Kidney capillary endothelial cell (primary cell): ENCODE measurements around the gene PLCXD1.

Source experiments
- DNase-seq: peaks from one replicate; pipeline ENCODE4 v3.0.0-alpha.2; 2018; ENCODE audit warnings: low spot score

The PLCXD1 gene

GRCh38 chrX:334971-335757, 54.0 kb downstream of the PLCXD1 start:
- DNase-seq = no peak

GRCh38 chrX:335758-336155, 54.6 kb downstream of the PLCXD1 start:
- no peak for DNase-seq

- DNase-seq = no peak
These were observed 55.0 kb downstream of the PLCXD1 start for GRCh38 chrX:336227-336626.

GRCh38 chrX:337331-337831, 56.2 kb downstream of the PLCXD1 start:
- DNase-seq = no peak

GRCh38 chrX:338281-338835, 57.2 kb downstream of the PLCXD1 start:
- DNase-seq = no peak

- DNase-seq = no peak
These were observed 57.7 kb downstream of the PLCXD1 start for GRCh38 chrX:338836-339400.

GRCh38 chrX:340121-340520, 58.9 kb downstream of the PLCXD1 start:
- no peak for DNase-seq

GRCh38 chrX:340641-341423, 59.7 kb downstream of the PLCXD1 start:
- no peak for DNase-seq

GRCh38 chrX:341541-342101, 60.4 kb downstream of the PLCXD1 start:
- no peak for DNase-seq

GRCh38 chrX:344371-344901, 63.3 kb downstream of the PLCXD1 start:
- DNase-seq = no peak

- no peak for DNase-seq
These were observed 64.1 kb downstream of the PLCXD1 start for GRCh38 chrX:345020-345925.

- DNase-seq = no peak
These were observed 65.0 kb downstream of the PLCXD1 start for GRCh38 chrX:346034-346813.

- no peak for DNase-seq
These were observed 66.4 kb downstream of the PLCXD1 start for GRCh38 chrX:347351-348117.

- no peak for DNase-seq
These were observed 67.4 kb downstream of the PLCXD1 start for GRCh38 chrX:348461-349117.

GRCh38 chrX:349196-349595, 68.0 kb downstream of the PLCXD1 start:
- DNase-seq = peak; percentile 72

GRCh38 chrX:349702-350101, 68.5 kb downstream of the PLCXD1 start:
- no peak for DNase-seq

- DNase-seq = peak; percentile 30
These were observed 69.0 kb downstream of the PLCXD1 start for GRCh38 chrX:350148-350533.

GRCh38 chrX:350534-351323, 69.5 kb downstream of the PLCXD1 start:
- DNase-seq = no peak
